Measurements from ENCODE around the gene FNDC3B.
A peak's percentile ranks its signal among the peaks of the same experiment; 100 is the strongest.

Gene FNDC3B

GRCh38 chr3:172134352-172134751 lies 95.0 kb downstream of the FNDC3B start:
- DNase-seq (ENCODE audit: low read depth, low spot score) = no peak

- no peak for DNase-seq (ENCODE audit: low read depth, low spot score)
Measured at GRCh38 chr3:172135185-172135584, 95.8 kb downstream of the FNDC3B start.

- no peak for DNase-seq (ENCODE audit: low read depth, low spot score)
Measured at GRCh38 chr3:172135820-172136219, 96.4 kb downstream of the FNDC3B start.

GRCh38 chr3:172136330-172136729 lies 97.0 kb downstream of the FNDC3B start:
- DNase-seq (ENCODE audit: low read depth, low spot score) = no peak

GRCh38 chr3:172137287-172138192 lies 98.2 kb downstream of the FNDC3B start:
- DNase-seq (ENCODE audit: low read depth, low spot score) = peak; percentile 39

- no peak for DNase-seq (ENCODE audit: low read depth, low spot score)
Measured at GRCh38 chr3:172138193-172138537, 98.8 kb downstream of the FNDC3B start.

GRCh38 chr3:172138792-172139507 lies 99.6 kb downstream of the FNDC3B start:
- peak; percentile 69 for DNase-seq (ENCODE audit: low read depth, low spot score)

GRCh38 chr3:172139528-172140276 lies 100.3 kb downstream of the FNDC3B start:
- no peak for DNase-seq (ENCODE audit: low read depth, low spot score)

GRCh38 chr3:172140499-172141391 lies 101.4 kb downstream of the FNDC3B start:
- peak; percentile 89 for DNase-seq (ENCODE audit: low read depth, low spot score)

- DNase-seq (ENCODE audit: low read depth, low spot score) = no peak
Measured at GRCh38 chr3:172142051-172142863, 102.9 kb downstream of the FNDC3B start.

- DNase-seq (ENCODE audit: low read depth, low spot score) = no peak
Measured at GRCh38 chr3:172142864-172143451, 103.6 kb downstream of the FNDC3B start.

- no peak for DNase-seq (ENCODE audit: low read depth, low spot score)
Measured at GRCh38 chr3:172143739-172144497, 104.5 kb downstream of the FNDC3B start.

GRCh38 chr3:172144601-172145000 lies 105.2 kb downstream of the FNDC3B start:
- DNase-seq (ENCODE audit: low read depth, low spot score) = no peak

GRCh38 chr3:172145031-172145686 lies 105.8 kb downstream of the FNDC3B start:
- DNase-seq (ENCODE audit: low read depth, low spot score) = no peak

GRCh38 chr3:172146349-172146748 lies 107.0 kb downstream of the FNDC3B start:
- no peak for DNase-seq (ENCODE audit: low read depth, low spot score)

GRCh38 chr3:172147113-172147818 lies 107.9 kb downstream of the FNDC3B start:
- DNase-seq (ENCODE audit: low read depth, low spot score) = no peak

- DNase-seq (ENCODE audit: low read depth, low spot score) = no peak
Measured at GRCh38 chr3:172148241-172148640, 108.9 kb downstream of the FNDC3B start.

Data from astrocyte of the hippocampus (primary cell).